Activated T-cell treated with anti-CD3 and anti-CD28 coated beads, Interleukin-2, amount 50 U/mL, for 4 hours (primary cell): ENCODE results near the gene MVB12A. TPM values are rescaled to one million over a fixed set of nuclear protein-coding genes. Genes with fewer than 3 reads are reported as not detected.

Experiments
- ATAC-seq, 2 donors: fragments of 200-7000 bp; cut with Tn5 transposase; one replicate each; pipeline ENCODE4 v1.10.0; 2021
- DNase-seq: peaks from one replicate; pipeline ENCODE4 v3.0.0-alpha.2; 2020
- H3K27me3 Mint-ChIP-seq: one replicate; pipeline ENCODE4 v1.8.0; 2021; ENCODE audit warnings: low read depth, mixed read lengths
- H3K36me3 Mint-ChIP-seq: one replicate; pipeline ENCODE4 v1.8.0; 2022; ENCODE audit warnings: mixed read lengths; ENCODE audit not compliant: insufficient read depth
- H3K4me1 Mint-ChIP-seq: one replicate; pipeline ENCODE4 v1.8.0; 2021; ENCODE audit warnings: low read depth, mixed read lengths
- H3K4me3 Mint-ChIP-seq: one replicate; pipeline ENCODE4 v1.8.0; 2021; ENCODE audit warnings: mild to moderate bottlenecking, moderate library complexity, mixed read lengths
- H3K9me3 Mint-ChIP-seq: one replicate; pipeline ENCODE4 v1.8.0; 2021; ENCODE audit warnings: mixed read lengths
- total RNA-seq, 3 donors: library from RNA; stranded (reverse); gene quantifications; one replicate each; pipeline ENCODE4 v1.2.1, GENCODE V29; 2021

The MVB12A gene
- total RNA-seq = 10 to 100 TPM; 37.3 to 43.3 (median 38.6) TPM

DNA sequence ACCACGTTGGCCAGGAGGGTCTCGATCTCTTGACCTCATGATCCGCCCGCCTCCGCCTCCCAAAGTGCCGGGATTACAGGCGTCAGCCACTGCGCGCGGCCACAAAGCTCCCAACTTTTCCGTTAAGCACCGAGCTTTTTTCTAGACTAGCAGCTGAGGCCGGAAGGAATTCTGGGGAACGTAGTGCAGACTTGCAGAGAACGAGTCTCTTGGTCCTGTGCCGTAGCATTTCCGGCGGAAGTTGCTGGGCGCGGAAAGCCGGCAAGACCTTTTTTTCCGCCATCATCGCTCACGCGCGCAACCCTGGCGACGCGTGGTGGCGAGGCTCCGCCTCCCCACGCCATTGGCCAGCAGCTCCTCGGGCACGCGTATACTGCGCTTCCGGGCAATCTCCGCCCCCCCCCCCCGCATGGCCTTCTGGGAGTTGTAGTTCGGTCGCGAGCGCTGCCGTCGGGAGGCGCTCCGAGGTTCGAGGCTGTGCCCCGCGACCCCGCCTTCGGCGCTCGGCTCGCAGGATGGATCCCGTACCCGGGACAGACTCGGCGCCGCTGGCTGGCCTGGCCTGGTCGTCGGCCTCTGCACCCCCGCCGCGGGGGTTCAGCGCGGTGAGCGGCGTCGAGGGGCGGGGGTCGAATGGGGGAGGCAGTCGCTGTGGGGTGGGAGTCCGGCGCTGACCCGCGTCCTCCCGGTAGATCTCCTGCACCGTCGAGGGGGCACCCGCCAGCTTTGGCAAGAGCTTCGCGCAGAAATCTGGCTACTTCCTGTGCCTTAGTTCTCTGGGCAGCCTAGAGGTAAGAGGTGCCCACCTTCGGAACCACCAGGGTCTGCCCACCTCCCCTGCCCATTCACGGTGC is at the start of gene MVB12A:
Gene MVB12A, plus strand, starts transcription at position 427 of the 854 bp plus-strand sequence. Its CDS starts 89 bp downstream, at position 516.
- DNase-seq = peak; percentile 92
- Mint-ChIP-seq H3K36me3 (peaks cover 8% of the 10 kb centered on the region), H3K9me3 (no peaks in the 10 kb centered on the region), H3K27me3 (no peaks in the 10 kb centered on the region), H3K4me3 (peak within 1 kb of the TSS; percentile 91), H3K4me1 (peaks cover 10% of the 10 kb centered on the region)
- ATAC-seq = peak; percentile 95 to 98

- ATAC-seq = no peak
- Mint-ChIP-seq H3K4me3 (no peak within 1 kb of the TSS), H3K27me3 (peaks cover 17% of the 10 kb centered on the region), H3K9me3 (no peaks in the 10 kb centered on the region), H3K36me3 (no peaks in the 10 kb centered on the region), H3K4me1 (peaks cover 3% of the 10 kb centered on the region)
- DNase-seq = no peak
Measured at GRCh38 chr19:17376935-17377600, 42.8 kb upstream of the MVB12A start, which contains the start of gene PLVAP. Gene PLVAP (minus strand): TSS chr19:17377342. CDS start chr19:17377288, 54 bp downstream.

DNA sequence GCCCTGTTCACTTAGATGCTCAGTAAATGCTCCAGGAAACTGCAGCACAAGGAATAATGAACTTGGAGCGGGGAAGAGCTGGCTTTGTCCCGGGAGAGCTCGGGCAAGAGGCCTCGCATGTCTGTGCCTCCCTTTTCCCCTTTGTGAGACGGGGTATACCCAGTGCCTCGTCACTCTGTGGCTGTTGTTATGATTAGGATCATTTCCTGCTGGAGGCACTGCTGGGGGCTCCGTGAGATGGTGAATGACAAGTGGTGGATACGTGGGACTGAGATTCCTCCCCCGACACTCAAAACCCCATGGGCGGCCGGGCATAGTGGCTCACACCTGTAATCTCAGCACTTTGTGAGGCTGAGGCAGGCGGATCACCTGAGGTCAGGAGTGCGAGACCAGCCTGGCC is 41.6 kb upstream of the MVB12A start:
- Mint-ChIP-seq H3K36me3 (no peaks in the 10 kb centered on the region), H3K9me3 (no peaks in the 10 kb centered on the region), H3K4me3 (no peak overlapping the region), H3K4me1 (peaks cover 8% of the 10 kb centered on the region), H3K27me3 (peaks cover 14% of the 10 kb centered on the region)
- ATAC-seq (no peak), DNase-seq (no peak)

GRCh38 chr19:17379221-17379631 is 40.6 kb upstream of the MVB12A start:
- peaks cover 14% of the 10 kb centered on the region for H3K27me3 Mint-ChIP-seq

GRCh38 chr19:17380426-17381138 is 39.3 kb upstream of the MVB12A start:
- H3K27me3 Mint-ChIP-seq = peaks cover 14% of the 10 kb centered on the region
- no peak for DNase-seq
- H3K9me3 Mint-ChIP-seq = no peaks in the 10 kb centered on the region
- no peaks in the 10 kb centered on the region for H3K36me3 Mint-ChIP-seq
- no peak overlapping the region for H3K4me3 Mint-ChIP-seq
- no peak for ATAC-seq
- peaks cover 10% of the 10 kb centered on the region for H3K4me1 Mint-ChIP-seq

More at GRCh38 chr19:17379221-17379631, 40.6 kb upstream of the MVB12A start:
- DNase-seq (no peak), ATAC-seq (no peak)
- Mint-ChIP-seq H3K9me3 (no peaks in the 10 kb centered on the region), H3K4me1 (peaks cover 10% of the 10 kb centered on the region), H3K4me3 (peak overlapping the region; percentile 6), H3K36me3 (no peaks in the 10 kb centered on the region)

DNA sequence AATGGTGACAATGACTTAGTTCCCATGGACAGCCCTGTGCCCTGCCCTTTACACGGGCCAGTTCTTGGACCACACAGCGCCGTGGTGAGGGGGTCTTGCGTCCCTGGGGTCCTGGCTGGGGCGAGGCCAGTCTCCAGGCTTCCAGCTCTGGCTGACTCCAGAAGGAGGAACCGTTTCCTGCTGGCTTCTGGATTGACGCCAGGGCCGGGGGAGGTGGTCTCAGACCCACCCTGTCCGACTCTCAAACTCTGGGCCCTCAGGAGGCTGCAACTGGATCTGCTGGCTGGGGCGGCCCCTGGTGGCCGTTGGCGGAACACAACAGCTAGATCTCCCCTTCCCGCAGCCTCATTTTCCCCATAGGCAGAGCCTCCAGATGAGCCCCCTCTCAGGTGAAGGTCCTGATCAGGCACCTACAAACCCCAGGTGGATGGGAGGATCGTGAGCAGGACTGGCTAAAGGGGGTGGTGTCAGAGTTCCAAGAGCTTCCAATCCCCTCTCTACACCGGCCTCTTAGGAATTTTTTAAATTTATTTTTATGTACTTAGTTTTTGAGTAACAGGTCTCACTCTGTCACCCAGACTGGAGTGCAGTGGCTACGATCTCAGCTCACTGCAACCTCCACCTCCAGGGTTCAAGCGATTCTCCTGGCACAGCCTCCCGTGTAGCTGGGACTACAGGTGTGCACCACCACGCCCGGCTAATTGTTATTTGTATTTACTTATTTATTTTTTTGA is 33.8 kb upstream of the MVB12A start:
- no peaks in the 10 kb centered on the region for H3K9me3 Mint-ChIP-seq
- DNase-seq = peak; percentile 49
- no peak overlapping the region for H3K4me3 Mint-ChIP-seq
- H3K27me3 Mint-ChIP-seq = no peaks in the 10 kb centered on the region
- H3K4me1 Mint-ChIP-seq = peaks cover 11% of the 10 kb centered on the region
- H3K36me3 Mint-ChIP-seq = no peaks in the 10 kb centered on the region
- peak; percentile 45 to 60 for ATAC-seq

GRCh38 chr19:17389288-17389687 is 30.6 kb upstream of the MVB12A start:
- DNase-seq (no peak), ATAC-seq (no peak)
- Mint-ChIP-seq H3K36me3 (no peaks in the 10 kb centered on the region), H3K4me3 (peak overlapping the region; percentile 33), H3K27me3 (no peaks in the 10 kb centered on the region), H3K4me1 (peaks cover 14% of the 10 kb centered on the region), H3K9me3 (no peaks in the 10 kb centered on the region)

DNA sequence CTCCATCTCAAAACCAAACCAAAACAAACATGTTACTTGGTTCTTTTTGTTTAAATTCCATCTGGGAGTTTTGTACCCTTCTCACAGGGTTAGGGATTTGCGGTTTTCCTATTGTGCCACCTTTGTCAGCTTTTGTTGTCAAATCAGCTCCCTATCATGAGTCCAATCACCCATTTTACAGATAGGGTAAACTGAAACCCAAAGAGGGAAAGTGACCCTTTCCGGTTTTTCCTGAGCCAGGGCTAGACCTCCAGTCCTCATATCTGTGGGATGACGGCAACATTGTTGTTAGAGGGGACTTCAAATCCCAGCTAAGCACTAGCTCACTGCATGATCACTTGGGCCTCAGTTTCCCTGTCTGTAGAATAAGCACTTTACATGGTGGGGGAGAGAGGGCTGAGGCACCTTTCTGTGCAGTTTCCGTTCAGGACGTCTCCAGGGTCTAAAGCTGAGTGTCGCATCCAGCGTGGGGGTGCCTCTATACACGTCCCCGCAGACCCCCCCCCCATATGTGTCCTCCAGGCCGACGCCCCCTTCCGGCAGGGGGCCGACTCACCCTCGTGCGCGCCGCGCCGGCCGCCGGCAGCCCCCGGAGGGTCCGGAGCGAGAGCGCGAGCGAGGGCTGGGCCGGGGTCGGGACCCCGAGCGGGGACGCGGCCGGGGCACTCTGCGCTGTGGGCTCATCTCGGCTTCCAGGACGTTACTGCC is 29.7 kb upstream of the MVB12A start:
- Mint-ChIP-seq H3K4me3 (peak overlapping the region; percentile 87), H3K27me3 (no peaks in the 10 kb centered on the region), H3K4me1 (peaks cover 20% of the 10 kb centered on the region), H3K36me3 (no peaks in the 10 kb centered on the region), H3K9me3 (no peaks in the 10 kb centered on the region)
- DNase-seq = no peak
- no peak for ATAC-seq

DNA sequence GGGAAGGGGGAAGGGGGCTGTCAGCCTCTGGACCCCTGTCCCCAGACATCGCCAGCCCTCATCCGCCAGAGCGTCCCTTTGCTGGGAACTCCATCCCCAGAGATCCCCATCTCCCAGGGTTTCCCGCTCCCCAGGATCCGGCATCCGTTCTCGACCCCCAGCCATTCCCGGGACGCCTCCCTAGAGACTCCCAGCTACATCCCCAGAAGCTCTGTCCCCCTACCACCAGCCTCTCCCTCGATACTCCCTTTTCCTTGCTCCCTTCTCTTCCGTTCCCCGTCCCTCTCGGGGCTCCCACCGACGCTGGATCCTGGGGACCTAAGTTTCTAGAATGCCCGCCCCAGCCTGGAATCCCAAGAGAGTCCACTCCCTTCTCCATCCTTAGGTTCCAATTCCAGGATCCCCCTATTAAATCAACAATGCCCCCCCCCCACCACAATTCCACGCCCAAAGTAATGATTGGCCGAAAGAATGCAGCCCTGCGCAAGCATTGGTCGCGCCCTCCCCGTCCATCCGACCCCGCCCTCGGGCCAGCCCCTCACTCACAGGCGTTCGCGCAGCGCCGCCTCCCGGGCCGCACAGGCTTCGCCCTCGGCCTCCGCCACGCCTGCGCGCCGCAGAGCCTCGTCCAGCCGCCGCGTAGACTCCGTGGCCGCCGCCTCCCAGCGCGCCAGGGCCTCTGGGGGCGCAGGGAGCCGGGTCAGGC is 29.0 kb upstream of the MVB12A start:
- DNase-seq (peak; percentile 83), ATAC-seq (peak; percentile 99 to 100)
- peaks cover 22% of the 10 kb centered on the region for H3K4me1 Mint-ChIP-seq
- H3K4me3 Mint-ChIP-seq = peak overlapping the region; percentile 87
- no peaks in the 10 kb centered on the region for H3K27me3 Mint-ChIP-seq
- H3K9me3 Mint-ChIP-seq = no peaks in the 10 kb centered on the region
- no peaks in the 10 kb centered on the region for H3K36me3 Mint-ChIP-seq

DNA sequence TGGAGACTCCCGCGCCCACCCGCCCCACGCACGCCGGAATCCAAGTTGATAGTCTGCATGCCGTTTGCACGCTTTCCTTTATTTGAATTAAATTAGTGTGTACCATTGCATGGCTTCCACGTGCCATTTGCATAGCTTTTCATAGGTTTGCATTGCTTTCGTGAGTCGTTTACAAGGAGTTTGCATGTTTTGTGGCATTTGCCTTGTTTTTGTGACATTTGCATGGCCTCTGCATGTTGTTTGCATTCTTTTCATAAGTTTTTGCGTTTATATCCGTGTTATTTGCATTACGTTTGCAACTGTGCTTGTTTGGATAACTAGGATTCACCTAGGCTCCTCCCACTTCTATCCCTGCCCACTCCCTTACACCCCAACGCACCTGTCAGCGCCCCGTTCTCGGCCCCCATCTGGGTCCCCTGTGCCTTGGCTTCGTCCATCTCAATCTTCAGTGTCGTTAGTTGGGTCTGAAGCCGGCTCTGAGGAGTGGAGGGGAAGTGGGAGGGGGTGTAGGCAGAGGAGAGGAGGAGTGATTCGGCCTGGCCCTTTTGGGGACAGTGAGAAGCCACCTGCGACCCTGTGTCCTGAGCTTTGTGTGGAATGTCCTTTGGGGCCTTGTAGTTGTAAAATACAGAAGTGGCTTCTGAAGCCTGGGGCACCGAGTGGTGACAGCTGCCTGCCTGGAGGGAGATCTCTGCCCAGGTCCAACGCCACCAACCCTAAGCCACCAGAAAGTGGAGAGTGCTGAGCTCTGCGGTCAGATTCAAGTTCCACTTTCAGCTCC is 28.3 kb upstream of the MVB12A start:
- peak overlapping the region; percentile 37 for H3K4me3 Mint-ChIP-seq
- ATAC-seq = no peak
- H3K36me3 Mint-ChIP-seq = no peaks in the 10 kb centered on the region
- H3K27me3 Mint-ChIP-seq = no peaks in the 10 kb centered on the region
- no peaks in the 10 kb centered on the region for H3K9me3 Mint-ChIP-seq
- no peak for DNase-seq
- H3K4me1 Mint-ChIP-seq = peaks cover 22% of the 10 kb centered on the region

GRCh38 chr19:17393002-17393401 is 26.8 kb upstream of the MVB12A start:
- no peak overlapping the region for H3K4me3 Mint-ChIP-seq
- no peak for ATAC-seq
- no peaks in the 10 kb centered on the region for H3K9me3 Mint-ChIP-seq
- H3K36me3 Mint-ChIP-seq = no peaks in the 10 kb centered on the region
- no peaks in the 10 kb centered on the region for H3K27me3 Mint-ChIP-seq
- DNase-seq = no peak
- H3K4me1 Mint-ChIP-seq = peaks cover 22% of the 10 kb centered on the region

DNA sequence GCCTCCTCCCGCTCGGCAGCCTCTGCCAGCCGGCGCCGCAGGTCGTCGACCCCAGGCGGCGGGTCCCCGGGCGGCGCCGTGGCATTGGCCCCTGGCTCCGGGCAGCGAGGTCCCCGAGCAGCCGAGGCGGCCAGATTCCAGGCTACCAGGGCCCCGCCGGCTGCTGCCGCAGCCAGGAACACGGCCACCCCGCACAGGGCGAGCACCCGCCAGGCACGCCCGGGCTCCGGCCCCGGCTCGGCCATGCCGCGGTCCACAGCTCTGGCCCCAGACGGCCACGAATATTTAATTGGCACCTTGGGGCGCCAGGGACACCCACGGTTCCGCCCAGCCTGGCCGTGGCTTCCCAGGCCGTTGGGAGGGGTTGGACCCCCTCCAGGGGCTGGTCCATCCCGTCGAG is 25.9 kb upstream of the MVB12A start, which contains the start of gene CCDC194:
Gene CCDC194, minus strand, starts transcription at position 283 of the 400 bp plus-strand sequence. Its CDS starts 38 bp downstream, at position 245.
- ATAC-seq = no peak
- Mint-ChIP-seq H3K27me3 (no peaks in the 10 kb centered on the region), H3K4me3 (peak within 1 kb of the TSS; percentile 4)

More for the DNA sequence above, 25.9 kb upstream of the MVB12A start, which contains the start of gene CCDC194:
- DNase-seq = no peak
- no peaks in the 10 kb centered on the region for H3K9me3 Mint-ChIP-seq
- H3K4me1 Mint-ChIP-seq = peaks cover 22% of the 10 kb centered on the region
- H3K36me3 Mint-ChIP-seq = no peaks in the 10 kb centered on the region
